ENCODE measurements around the gene CYP27B1. TPM values are rescaled to one million over a fixed set of nuclear protein-coding genes. Genes with fewer than 3 reads are reported as not detected.

CYP27B1 gene
- total and polyA plus RNA-seq, 9 of the 15 experiments (the other 6 are each of a cell fraction or from before 2014, with no cell fraction given), result 0.18 to 4.2 (median 1.8) TPM

DNA sequence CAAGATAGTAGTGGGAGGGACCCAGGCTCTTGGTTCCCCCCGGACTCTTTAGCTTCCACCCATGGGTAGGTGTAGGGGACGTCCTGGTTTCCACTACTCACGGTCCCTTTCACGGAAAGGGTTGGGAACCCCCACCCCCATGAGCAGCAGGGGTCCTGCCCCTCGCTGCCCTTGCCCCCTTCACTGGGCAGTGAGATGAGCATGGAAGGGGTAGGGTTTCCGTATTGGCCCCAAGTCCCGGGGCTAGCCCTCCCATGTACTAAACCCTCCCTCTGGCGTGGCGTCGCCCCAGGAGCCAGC, 41.1 kb downstream of the CYP27B1 start:
- no TSS peak for BruUV-seq (replicated peaks)
- H3K27me3 ChIP-seq (ENCODE audit: control insufficient read depth in 2 of 2, insufficient read depth in 2 of 2, low read length in 2 of 2), result peaks cover 12 to 16% of the 10 kb centered on the region in 2 experiments
- no peaks in the 10 kb centered on the region; the same call in 1 of the 2 replicates for H3K9me3 ChIP-seq (replicated peaks; ENCODE audit: control insufficient read depth, insufficient read depth, low read depth, low read length)
- ATAC-seq, result no peak
- no peak overlapping the region for H3K4me3 ChIP-seq
- no peaks in the 10 kb centered on the region; the same call in 1 of the 2 replicates for H4K20me1 ChIP-seq (replicated peaks; ENCODE audit: control insufficient read depth, insufficient read depth, low read length)
- in situ Hi-C loops (cut with MboI) (no loop called here), intact Hi-C loops (cut with micrococcal nuclease) (no loop called here)
- no peaks in the 10 kb centered on the region for H3K79me2 ChIP-seq (ENCODE audit: control insufficient read depth, insufficient read depth, low read length)
- FAIRE-seq, result no peak
- H3K27ac ChIP-seq (ENCODE audit: extremely low read depth, low read depth, low read length), result no peak overlapping the region
- no peaks in the 10 kb centered on the region for H3K9me1 ChIP-seq (ENCODE audit: control insufficient read depth, insufficient read depth, low read length)
- ChIA-PET CTCF (ENCODE audit: low intra/inter-chr PET ratio) (no interaction called here), POLR2A (interaction anchor here (0.9 kb wide), 1 partner anchor 93 kb away, joined by 4 read pairs; the partner anchor contains the start of gene AVIL)
- peaks cover 3% of the 10 kb centered on the region; the same call in 1 of the 3 replicates for H3K36me3 ChIP-seq (ENCODE audit: control insufficient read depth, insufficient read depth, low read length)
- 47% methylated on average over 9 of the region's 10 CpGs for WGBS (ENCODE audit: insufficient coverage, low coverage, missing lambda C conversion rate)
- H3K9ac ChIP-seq (ENCODE audit: insufficient read depth in 1 of 2, low read depth in 2 of 2, low read length in 2 of 2), result no peak overlapping the region
- H3K4me1 ChIP-seq (replicated peaks in 1 of 2; ENCODE audit: control insufficient read depth in 2 of 2, insufficient read depth in 2 of 2, low read length in 2 of 2), result peaks cover 0 to 20% of the 10 kb centered on the region in 2 experiments; a peak in 2 of 5 replicates
- no peak for DNase-seq (ENCODE audit: extremely low read depth in 1 of 4, low spot score in 3 of 4)
- no peak overlapping the region for H3K4me2 ChIP-seq (ENCODE audit: insufficient read depth, low read length)
- H2AFZ ChIP-seq (ENCODE audit: low read depth, low read length), result no peak overlapping the region
- no peak for TF ChIP-seq MAFG (tag; conservative IDR thresholded peaks at IDR 0.05)
- no peak for TF ChIP-seq ZNF586 (CRISPR knock-in tag; conservative IDR thresholded peaks at IDR 0.05)
- TF ChIP-seq, protein P1, sequence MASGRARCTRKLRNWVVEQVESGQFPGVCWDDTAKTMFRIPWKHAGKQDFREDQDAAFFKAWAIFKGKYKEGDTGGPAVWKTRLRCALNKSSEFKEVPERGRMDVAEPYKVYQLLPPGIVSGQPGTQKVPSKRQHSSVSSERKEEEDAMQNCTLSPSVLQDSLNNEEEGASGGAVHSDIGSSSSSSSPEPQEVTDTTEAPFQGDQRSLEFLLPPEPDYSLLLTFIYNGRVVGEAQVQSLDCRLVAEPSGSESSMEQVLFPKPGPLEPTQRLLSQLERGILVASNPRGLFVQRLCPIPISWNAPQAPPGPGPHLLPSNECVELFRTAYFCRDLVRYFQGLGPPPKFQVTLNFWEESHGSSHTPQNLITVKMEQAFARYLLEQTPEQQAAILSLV (tag; IDR thresholded peaks at IDR 0.05), result no peak
- TF ChIP-seq XRCC4 (IDR thresholded peaks at IDR 0.05; ENCODE audit: extremely low read depth, insufficient read depth, insufficient read length), result no peak
- no peak for TF ChIP-seq PHB (CRISPR knock-in tag; IDR thresholded peaks at IDR 0.05)
- no peak for TF ChIP-seq ZNF124 (CRISPR knock-in tag; IDR thresholded peaks at IDR 0.05)
- TF ChIP-seq, protein P2, sequence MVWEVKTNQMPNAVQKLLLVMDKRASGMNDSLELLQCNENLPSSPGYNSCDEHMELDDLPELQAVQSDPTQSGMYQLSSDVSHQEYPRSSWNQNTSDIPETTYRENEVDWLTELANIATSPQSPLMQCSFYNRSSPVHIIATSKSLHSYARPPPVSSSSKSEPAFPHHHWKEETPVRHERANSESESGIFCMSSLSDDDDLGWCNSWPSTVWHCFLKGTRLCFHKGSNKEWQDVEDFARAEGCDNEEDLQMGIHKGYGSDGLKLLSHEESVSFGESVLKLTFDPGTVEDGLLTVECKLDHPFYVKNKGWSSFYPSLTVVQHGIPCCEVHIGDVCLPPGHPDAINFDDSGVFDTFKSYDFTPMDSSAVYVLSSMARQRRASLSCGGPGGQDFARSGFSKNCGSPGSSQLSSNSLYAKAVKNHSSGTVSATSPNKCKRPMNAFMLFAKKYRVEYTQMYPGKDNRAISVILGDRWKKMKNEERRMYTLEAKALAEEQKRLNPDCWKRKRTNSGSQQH (CRISPR knock-in tag; IDR thresholded peaks at IDR 0.05), result no peak
- TF ChIP-seq NFRKB (IDR thresholded peaks at IDR 0.05; ENCODE audit: low read depth), result no peak
- no peak for TF ChIP-seq ZNF140 (CRISPR knock-in tag; IDR thresholded peaks at IDR 0.05)
- TF ChIP-seq, protein P3, sequence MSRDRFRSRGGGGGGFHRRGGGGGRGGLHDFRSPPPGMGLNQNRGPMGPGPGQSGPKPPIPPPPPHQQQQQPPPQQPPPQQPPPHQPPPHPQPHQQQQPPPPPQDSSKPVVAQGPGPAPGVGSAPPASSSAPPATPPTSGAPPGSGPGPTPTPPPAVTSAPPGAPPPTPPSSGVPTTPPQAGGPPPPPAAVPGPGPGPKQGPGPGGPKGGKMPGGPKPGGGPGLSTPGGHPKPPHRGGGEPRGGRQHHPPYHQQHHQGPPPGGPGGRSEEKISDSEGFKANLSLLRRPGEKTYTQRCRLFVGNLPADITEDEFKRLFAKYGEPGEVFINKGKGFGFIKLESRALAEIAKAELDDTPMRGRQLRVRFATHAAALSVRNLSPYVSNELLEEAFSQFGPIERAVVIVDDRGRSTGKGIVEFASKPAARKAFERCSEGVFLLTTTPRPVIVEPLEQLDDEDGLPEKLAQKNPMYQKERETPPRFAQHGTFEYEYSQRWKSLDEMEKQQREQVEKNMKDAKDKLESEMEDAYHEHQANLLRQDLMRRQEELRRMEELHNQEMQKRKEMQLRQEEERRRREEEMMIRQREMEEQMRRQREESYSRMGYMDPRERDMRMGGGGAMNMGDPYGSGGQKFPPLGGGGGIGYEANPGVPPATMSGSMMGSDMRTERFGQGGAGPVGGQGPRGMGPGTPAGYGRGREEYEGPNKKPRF (IDR thresholded peaks at IDR 0.05; ENCODE audit: low read depth, low read length), result no peak
- TF ChIP-seq DPF2 (IDR thresholded peaks at IDR 0.05), result no peak
- no peak for TF ChIP-seq SAFB (IDR thresholded peaks at IDR 0.05; ENCODE audit: borderline replicate concordance, low read depth, low read length)
- TF ChIP-seq, protein P4, sequence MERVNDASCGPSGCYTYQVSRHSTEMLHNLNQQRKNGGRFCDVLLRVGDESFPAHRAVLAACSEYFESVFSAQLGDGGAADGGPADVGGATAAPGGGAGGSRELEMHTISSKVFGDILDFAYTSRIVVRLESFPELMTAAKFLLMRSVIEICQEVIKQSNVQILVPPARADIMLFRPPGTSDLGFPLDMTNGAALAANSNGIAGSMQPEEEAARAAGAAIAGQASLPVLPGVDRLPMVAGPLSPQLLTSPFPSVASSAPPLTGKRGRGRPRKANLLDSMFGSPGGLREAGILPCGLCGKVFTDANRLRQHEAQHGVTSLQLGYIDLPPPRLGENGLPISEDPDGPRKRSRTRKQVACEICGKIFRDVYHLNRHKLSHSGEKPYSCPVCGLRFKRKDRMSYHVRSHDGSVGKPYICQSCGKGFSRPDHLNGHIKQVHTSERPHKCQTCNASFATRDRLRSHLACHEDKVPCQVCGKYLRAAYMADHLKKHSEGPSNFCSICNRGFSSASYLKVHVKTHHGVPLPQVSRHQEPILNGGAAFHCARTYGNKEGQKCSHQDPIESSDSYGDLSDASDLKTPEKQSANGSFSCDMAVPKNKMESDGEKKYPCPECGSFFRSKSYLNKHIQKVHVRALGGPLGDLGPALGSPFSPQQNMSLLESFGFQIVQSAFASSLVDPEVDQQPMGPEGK (CRISPR knock-in tag; IDR thresholded peaks at IDR 0.05; ENCODE audit: borderline replicate concordance), result no peak
- TF ChIP-seq, protein P5, sequence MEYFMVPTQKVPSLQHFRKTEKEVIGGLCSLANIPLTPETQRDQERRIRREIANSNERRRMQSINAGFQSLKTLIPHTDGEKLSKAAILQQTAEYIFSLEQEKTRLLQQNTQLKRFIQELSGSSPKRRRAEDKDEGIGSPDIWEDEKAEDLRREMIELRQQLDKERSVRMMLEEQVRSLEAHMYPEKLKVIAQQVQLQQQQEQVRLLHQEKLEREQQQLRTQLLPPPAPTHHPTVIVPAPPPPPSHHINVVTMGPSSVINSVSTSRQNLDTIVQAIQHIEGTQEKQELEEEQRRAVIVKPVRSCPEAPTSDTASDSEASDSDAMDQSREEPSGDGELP (CRISPR knock-in tag; IDR thresholded peaks at IDR 0.05; ENCODE audit: borderline replicate concordance), result no peak
- TF ChIP-seq IRF2 (CRISPR knock-in tag; IDR thresholded peaks at IDR 0.05), result no peak
